Thyroid gland (tissue), 4 donors: Measurements from ENCODE around the gene NR0B2. TPM values are rescaled to one million over a fixed set of nuclear protein-coding genes. Genes with fewer than 3 reads are reported as not detected.
"Not testable (repeated sequence)": the region's sequence is repeated elsewhere in the genome, so short reads cannot be mapped to it uniquely, and the experiment has no call there.

ENCODE experiments used
- DNase-seq, 2 donors: peaks; one replicate each; pipeline ENCODE4 v3.0.0-alpha.2; 2019
- H3K27ac ChIP-seq, 3 donors: fragments of 200-600 bp; sonication (generic); 1 replicate in 2 of 3; 2 replicates in 1 of 3; pipeline ENCODE4 v1.5.1; 2016 to 2019; ENCODE audit warnings: mild to moderate bottlenecking in 1 of 3, moderate library complexity in 1 of 3
- H3K27me3 ChIP-seq: fragments of 200-600 bp; sonication (generic); one replicate; pipeline ENCODE4 v1.5.1; 2019
- H3K36me3 ChIP-seq, 2 donors: fragments of 200-600 bp; sonication (generic); one replicate each; pipeline ENCODE4 v1.5.1; 2016 to 2019
- H3K4me1 ChIP-seq, 2 donors: fragments of 200-600 bp; sonication (generic); one replicate each; pipeline ENCODE4 v1.5.1; 2017 to 2019
- H3K4me3 ChIP-seq, 3 donors: fragments of 200-600 bp; sonication (generic); replicated peaks in 1 of 3; 1 replicate in 2 of 3; 2 replicates in 1 of 3; pipeline ENCODE4 v1.5.1; 2016; ENCODE audit warnings: mild to moderate bottlenecking in 1 of 3
- H3K9me3 ChIP-seq: fragments of 200-600 bp; sonication (generic); one replicate; pipeline ENCODE4 v1.5.1; 2017
- CTCF ChIP-seq, 6 experiments: fragments of 200-600 bp in 3 of 6; fragments of 450-650 bp in 3 of 6; sonication (generic) in 3 of 6; IDR thresholded peaks; one replicate each; pipeline ENCODE4 v1.5.1; 2016 to 2019; ENCODE audit warnings: antibody characterized with exemption in 6 of 6, mild to moderate bottlenecking in 2 of 6, inconsistent platforms in 1 of 6, moderate library complexity in 1 of 6
- POLR2A ChIP-seq, 2 donors: fragments of 450-650 bp; IDR thresholded peaks; one replicate each; pipeline ENCODE4 v1.6.1; 2017; ENCODE audit warnings: antibody characterized with exemption in 2 of 2, mild to moderate bottlenecking in 2 of 2, moderate library complexity in 1 of 2
- WGBS, 2 donors: methylation state at CpG; one replicate each; pipeline ENCODE4 v1.1.5; 2017; 5-methylcytosine and 5-hydroxymethylcytosine counted together
- intact Hi-C: fragments of 100-400 bp; cut with DNase I; formaldehyde crosslinking; loops from one replicate; pipeline ENCODE4 v1.15.1; 2023
- total RNA-seq, 4 donors: library from RNA; depleted of rRNA; stranded (reverse); fragments of >200 nt; gene quantifications; one replicate each; pipeline ENCODE4 v1.2.3, GENCODE V29; 2016

The NR0B2 gene
- total RNA-seq, 4 donors from 2014 or later: not detected

GRCh38 chr1:26889551-26890466, 24.0 kb downstream of the NR0B2 start, which contains the start of gene GPN2:
Gene GPN2 (minus strand): TSS chr1:26890283. CDS start chr1:26890096, 187 bp downstream.
- TF ChIP-seq CTCF (IDR thresholded peaks at IDR 0.05) (peak in 1 of 6 experiments; percentile 6), POLR2A (IDR thresholded peaks at IDR 0.05) (peak in 1 of 2 donors; percentile 74)
- DNase-seq: peak; percentile 73 to 78
- H3K27me3 ChIP-seq: no peaks in the 10 kb centered on the region
- no peaks in the 10 kb centered on the region for H3K9me3 ChIP-seq
- WGBS, 2 donors: 0 to 1% methylated on average over 14 to 48 of the region's 89 CpGs
- H3K27ac ChIP-seq: peak within 1 kb of the TSS; percentile 88 to 91 (median 90)
- H3K4me3 ChIP-seq: peak within 1 kb of the TSS; percentile 87 to 94 (median 92)
- H3K36me3 ChIP-seq: peaks cover 42 to 50% of the 10 kb centered on the region in 2 donors
- peaks cover 3 to 9% of the 10 kb centered on the region in 2 donors for H3K4me1 ChIP-seq
- intact Hi-C loops: no loop called here

- TF ChIP-seq CTCF (IDR thresholded peaks at IDR 0.05): no peak
- no peak for TF ChIP-seq POLR2A (IDR thresholded peaks at IDR 0.05)
- 85 to 95% methylated on average over 1 of the region's 1 CpG for WGBS, 2 donors
- Histone ChIP-seq H3K9me3 (no peaks in the 10 kb centered on the region), H3K4me3 (no peak overlapping the region), H3K36me3 (peaks cover 53 to 55% of the 10 kb centered on the region in 2 donors), H3K27me3 (no peaks in the 10 kb centered on the region), H3K4me1 (peaks cover 3 to 9% of the 10 kb centered on the region in 2 donors), H3K27ac (no peak overlapping the region)
- no peak for DNase-seq
- intact Hi-C loops: no loop called here
These were observed 25.5 kb downstream of the NR0B2 start for GRCh38 chr1:26888231-26888630.

- H3K4me3 ChIP-seq: no peak overlapping the region
- DNase-seq: no peak
- 85 to 100% methylated on average over 1 of the region's 1 CpG for WGBS, 2 donors
- no peak overlapping the region for H3K27ac ChIP-seq
- TF ChIP-seq CTCF (IDR thresholded peaks at IDR 0.05) (peak in 4 of 6 experiments; percentile 11 to 39 (median 22)), POLR2A (IDR thresholded peaks at IDR 0.05) (no peak)
- H3K27me3 ChIP-seq: no peaks in the 10 kb centered on the region
- H3K36me3 ChIP-seq: peaks cover 52 to 59% of the 10 kb centered on the region in 2 donors
- H3K9me3 ChIP-seq: no peaks in the 10 kb centered on the region
- peaks cover 3 to 9% of the 10 kb centered on the region in 2 donors for H3K4me1 ChIP-seq
- intact Hi-C loops: no loop called here
These were observed 26.6 kb downstream of the NR0B2 start for GRCh38 chr1:26887125-26887524.

GRCh38 chr1:26882696-26883463, 30.9 kb downstream of the NR0B2 start:
- Histone ChIP-seq H3K27ac (no peak overlapping the region), H3K4me1 (no peaks in the 10 kb centered on the region), H3K4me3 (no peak overlapping the region), H3K36me3 (peaks cover 66 to 83% of the 10 kb centered on the region in 2 donors), H3K27me3 (no peaks in the 10 kb centered on the region), H3K9me3 (no peaks in the 10 kb centered on the region)
- no peak for TF ChIP-seq POLR2A (IDR thresholded peaks at IDR 0.05)
- no peak for TF ChIP-seq CTCF (IDR thresholded peaks at IDR 0.05)
- DNase-seq: no peak
- intact Hi-C loops: no loop called here
- 91 to 92% methylated on average over 5 of the region's 5 CpGs for WGBS, 2 donors

GRCh38 chr1:26881611-26882010, 32.2 kb downstream of the NR0B2 start:
- 89% methylated on average over 6 of the region's 6 CpGs for WGBS, 2 donors

More at GRCh38 chr1:26881611-26882010, 32.2 kb downstream of the NR0B2 start:
- peaks cover 64 to 80% of the 10 kb centered on the region in 2 donors for H3K36me3 ChIP-seq
- H3K27me3 ChIP-seq, H3K9me3 ChIP-seq, H3K27ac ChIP-seq, H3K4me1 ChIP-seq, intact Hi-C loops, H3K4me3 ChIP-seq, DNase-seq: not testable (repeated sequence)
